ENCODE results near the gene GPSM1. TPM values are rescaled to one million over a fixed set of nuclear protein-coding genes. Genes with fewer than 3 reads are reported as not detected.
"Not testable (repeated sequence)": the region's sequence is repeated elsewhere in the genome, so short reads cannot be mapped to it uniquely, and the experiment has no call there.

The GPSM1 gene
- total RNA-seq, 6 experiments from 2014 or later = 1.3 to 4.8 (median 4.1) TPM

GRCh38 chr9:136317695-136318094 lies 9.6 kb upstream of the GPSM1 start:
- Histone ChIP-seq H3K9me3 (peaks cover 0 to 4% (median 0%) of the 10 kb centered on the region in 4 donors), H3K27ac (no peak overlapping the region), H3K4me1 (no peaks in the 10 kb centered on the region), H3K36me3 (no peaks in the 10 kb centered on the region), H3K4me3 (no peak overlapping the region), H3K27me3 (no peaks in the 10 kb centered on the region)
- TF ChIP-seq CTCF (IDR thresholded peaks at IDR 0.05) (no peak), POLR2A (IDR thresholded peaks at IDR 0.05) (no peak)
- intact Hi-C loops (cut with DNase I) = no loop called here
- DNase-seq = no peak
- ATAC-seq = no peak
- WGBS (ENCODE audit: insufficient coverage, low coverage, low lambda C conversion rate, missing lambda C conversion rate) = 81% methylated on average over 6 of the region's 16 CpGs

- no peaks in the 10 kb centered on the region for H3K36me3 ChIP-seq
- H3K4me3 ChIP-seq = no peak overlapping the region
- no peak overlapping the region for H3K27ac ChIP-seq
- H3K9me3 ChIP-seq = peaks cover 0 to 4% (median 0%) of the 10 kb centered on the region in 4 donors
- TF ChIP-seq CTCF (IDR thresholded peaks at IDR 0.05) = no peak
- no peak for TF ChIP-seq POLR2A (IDR thresholded peaks at IDR 0.05)
- no peak for DNase-seq
- no peaks in the 10 kb centered on the region for H3K4me1 ChIP-seq
- no peaks in the 10 kb centered on the region for H3K27me3 ChIP-seq
- 87% methylated on average over 4 of the region's 21 CpGs for WGBS (ENCODE audit: insufficient coverage, low coverage, low lambda C conversion rate, missing lambda C conversion rate)
- intact Hi-C loops (cut with DNase I) = no loop called here
- ATAC-seq = no peak
Measured at GRCh38 chr9:136318111-136318775, 9.1 kb upstream of the GPSM1 start.

- intact Hi-C loops (cut with DNase I) = no loop called here
- H3K27me3 ChIP-seq = no peaks in the 10 kb centered on the region
Measured at GRCh38 chr9:136318776-136319241, 8.5 kb upstream of the GPSM1 start.

GRCh38 chr9:136319244-136319643 lies 8.1 kb upstream of the GPSM1 start:
- DNase-seq; H3K9me3 ChIP-seq; H3K27me3 ChIP-seq; intact Hi-C loops (cut with DNase I); H3K36me3 ChIP-seq; H3K4me1 ChIP-seq; ATAC-seq; H3K4me3 ChIP-seq; H3K27ac ChIP-seq: not testable (repeated sequence)
- no CpG with 5 or more reads among the region's 14 CpGs for WGBS (ENCODE audit: insufficient coverage, low coverage, low lambda C conversion rate, missing lambda C conversion rate)

More at GRCh38 chr9:136318776-136319241, 8.5 kb upstream of the GPSM1 start:
- no CpG with 5 or more reads among the region's 16 CpGs for WGBS (ENCODE audit: insufficient coverage, low coverage, low lambda C conversion rate, missing lambda C conversion rate)
- peaks cover 0 to 4% (median 0%) of the 10 kb centered on the region in 4 donors for H3K9me3 ChIP-seq
- H3K36me3 ChIP-seq = no peaks in the 10 kb centered on the region
- H3K4me3 ChIP-seq = no peak overlapping the region
- DNase-seq (no peak), ATAC-seq (no peak)
- TF ChIP-seq CTCF (IDR thresholded peaks at IDR 0.05) (no peak), POLR2A (IDR thresholded peaks at IDR 0.05) (no peak)
- no peaks in the 10 kb centered on the region for H3K4me1 ChIP-seq
- no peak overlapping the region for H3K27ac ChIP-seq

GRCh38 chr9:136319955-136320354 lies 7.4 kb upstream of the GPSM1 start:
- H3K27me3 ChIP-seq; H3K36me3 ChIP-seq; ATAC-seq; H3K4me1 ChIP-seq; H3K27ac ChIP-seq; DNase-seq; intact Hi-C loops (cut with DNase I); H3K9me3 ChIP-seq; H3K4me3 ChIP-seq: not testable (repeated sequence)
- 90% methylated on average over 3 of the region's 3 CpGs for WGBS (ENCODE audit: insufficient coverage, low coverage, low lambda C conversion rate, missing lambda C conversion rate)

- H3K4me3 ChIP-seq; ATAC-seq; DNase-seq; H3K27me3 ChIP-seq; H3K27ac ChIP-seq; H3K36me3 ChIP-seq; H3K9me3 ChIP-seq; intact Hi-C loops (cut with DNase I); H3K4me1 ChIP-seq: not testable (repeated sequence)
Measured at GRCh38 chr9:136320972-136321371, 6.4 kb upstream of the GPSM1 start.
